ENCODE results near the gene CACNA1H. TPM values are rescaled to one million over a fixed set of nuclear protein-coding genes. Genes with fewer than 3 reads are reported as not detected.
A peak's percentile ranks its signal among the peaks of the same experiment; 100 is the strongest.

The CACNA1H gene
- total RNA-seq, 2 experiments from 2014 or later: 3.2 to 3.6 TPM

DNA sequence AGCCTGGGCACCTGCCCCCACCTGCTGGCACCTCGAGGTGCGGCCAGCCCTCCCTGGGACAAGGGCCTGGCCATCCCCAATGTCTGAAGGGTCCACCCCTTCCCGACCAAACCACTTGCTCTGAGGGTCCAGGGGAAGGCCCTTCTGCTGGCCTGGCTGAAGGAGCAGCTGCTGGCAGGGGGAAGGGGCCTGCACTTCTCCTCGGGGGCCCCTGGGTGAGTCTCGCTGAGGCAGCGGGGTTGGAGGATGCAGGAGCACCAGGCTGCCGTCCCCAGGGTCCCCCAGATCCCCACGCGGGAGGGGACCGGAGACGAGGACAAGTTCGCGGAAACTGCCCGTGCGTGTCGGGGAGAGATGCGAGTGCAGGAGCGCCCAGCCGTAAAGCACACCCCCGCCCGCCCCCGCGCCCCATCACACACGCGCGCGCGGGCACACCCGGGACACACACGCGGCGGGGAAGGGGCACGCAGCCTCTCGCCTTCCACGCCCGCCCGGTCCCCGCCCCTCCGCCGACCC lies 725 bp upstream of the CACNA1H start:
- ChIA-PET CTCF (no interaction called here), POLR2A (no interaction called here)
- Mint-ChIP-seq H3K4me1 (no peaks in the 10 kb centered on the region), H3K27ac (no peak overlapping the region), H3K36me3 (ENCODE audit: low read depth) (no peaks in the 10 kb centered on the region), H3K27me3 (peaks cover 15% of the 10 kb centered on the region), H3K4me3 (peak overlapping the region; percentile 19), H3K9me3 (no peaks in the 10 kb centered on the region)
- peak; percentile 16 for DNase-seq

DNA sequence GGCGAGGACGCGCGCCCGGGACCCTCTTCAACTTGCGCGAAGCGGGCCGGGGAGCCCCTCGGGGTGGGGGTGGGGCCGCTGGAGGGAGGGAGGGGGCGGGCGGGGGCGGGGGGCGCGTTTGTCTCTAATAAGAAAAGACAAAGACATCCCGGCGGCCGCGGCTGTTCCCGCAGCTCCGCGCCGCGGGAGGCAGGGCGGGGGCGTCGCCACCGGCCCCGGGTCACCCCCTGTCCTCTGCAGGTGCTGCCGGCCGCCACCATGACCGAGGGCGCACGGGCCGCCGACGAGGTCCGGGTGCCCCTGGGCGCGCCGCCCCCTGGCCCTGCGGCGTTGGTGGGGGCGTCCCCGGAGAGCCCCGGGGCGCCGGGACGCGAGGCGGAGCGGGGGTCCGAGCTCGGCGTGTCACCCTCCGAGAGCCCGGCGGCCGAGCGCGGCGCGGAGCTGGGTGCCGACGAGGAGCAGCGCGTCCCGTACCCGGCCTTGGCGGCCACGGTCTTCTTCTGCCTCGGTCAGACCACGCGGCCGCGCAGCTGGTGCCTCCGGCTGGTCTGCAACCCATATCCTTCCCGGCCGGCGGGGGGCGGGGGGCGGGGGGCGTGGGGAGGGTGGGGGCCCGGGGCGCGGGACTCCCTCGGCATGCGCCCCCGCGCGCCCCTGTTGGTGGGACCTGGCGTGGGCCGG lies 714 bp downstream of the CACNA1H start:
- Mint-ChIP-seq H3K36me3 (ENCODE audit: low read depth) (no peaks in the 10 kb centered on the region), H3K9me3 (no peaks in the 10 kb centered on the region), H3K4me1 (no peaks in the 10 kb centered on the region), H3K27ac (no peak overlapping the region), H3K4me3 (no peak overlapping the region), H3K27me3 (peaks cover 15% of the 10 kb centered on the region)
- ChIA-PET CTCF (no interaction called here), POLR2A (no interaction called here)
- no peak for DNase-seq

DNA sequence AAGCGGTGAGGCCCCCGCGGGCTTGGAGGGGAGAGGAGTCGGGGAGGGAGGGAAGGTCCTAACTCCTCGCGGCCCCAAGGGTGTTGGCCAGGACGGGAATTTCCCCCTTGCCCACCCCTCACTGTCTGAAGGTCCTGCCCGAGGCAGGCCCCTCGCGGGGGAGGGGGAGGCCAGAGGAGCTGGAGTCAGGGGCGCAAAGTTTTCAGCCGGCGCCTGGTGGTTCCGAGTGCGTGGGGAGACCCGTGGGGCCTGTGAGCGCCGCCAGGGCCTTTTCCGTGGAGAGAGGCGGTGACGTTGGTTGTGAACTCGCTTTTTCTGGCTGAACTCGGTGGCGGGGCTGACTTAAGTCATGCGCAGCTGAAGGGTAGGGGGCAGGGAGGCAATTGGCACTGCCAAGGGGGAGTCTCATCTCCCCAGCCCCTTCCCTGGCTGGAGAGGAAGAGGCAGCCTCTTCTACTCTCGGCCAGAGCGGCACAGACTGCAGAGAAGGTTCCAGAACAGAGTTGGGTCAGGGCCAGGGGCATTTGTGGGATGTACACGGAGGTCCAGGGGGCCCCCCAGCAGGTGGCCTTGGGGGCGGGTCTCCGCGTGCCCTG lies 1.5 kb downstream of the CACNA1H start:
- ChIA-PET CTCF (no interaction called here), POLR2A (no interaction called here)
- peaks cover 15% of the 10 kb centered on the region for H3K27me3 Mint-ChIP-seq
- no peak overlapping the region for H3K4me3 Mint-ChIP-seq
- no peaks in the 10 kb centered on the region for H3K36me3 Mint-ChIP-seq (ENCODE audit: low read depth)
- DNase-seq: no peak
- no peaks in the 10 kb centered on the region for H3K4me1 Mint-ChIP-seq
- no peak overlapping the region for H3K27ac Mint-ChIP-seq
- no peaks in the 10 kb centered on the region for H3K9me3 Mint-ChIP-seq

DNA sequence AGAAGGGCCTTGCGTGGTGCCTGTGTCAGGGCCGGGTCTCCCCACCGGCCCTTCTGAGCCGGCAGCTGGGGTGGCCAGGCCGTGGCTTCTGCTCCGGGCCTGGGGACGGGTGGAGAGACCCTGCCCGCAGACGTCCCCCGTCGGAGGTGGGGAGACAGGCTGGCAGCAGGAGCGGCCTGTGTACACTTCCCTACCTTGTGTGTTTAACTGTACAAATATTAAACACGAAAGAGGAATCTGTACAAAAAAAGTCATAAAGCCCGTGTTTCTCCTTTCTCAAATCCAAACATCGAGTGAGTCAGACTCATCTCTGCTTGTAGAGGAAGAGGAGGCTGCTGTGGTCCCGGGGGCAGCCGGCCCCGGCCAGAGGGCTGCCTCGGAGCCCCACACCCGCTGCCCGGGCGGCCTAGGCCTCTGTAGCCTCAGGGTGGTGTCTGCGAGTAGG lies 2.0 kb downstream of the CACNA1H start:
- Mint-ChIP-seq H3K27ac (no peak overlapping the region), H3K36me3 (ENCODE audit: low read depth) (no peaks in the 10 kb centered on the region), H3K9me3 (no peaks in the 10 kb centered on the region), H3K27me3 (peaks cover 15% of the 10 kb centered on the region), H3K4me1 (no peaks in the 10 kb centered on the region), H3K4me3 (no peak overlapping the region)
- ChIA-PET POLR2A (no interaction called here), CTCF (no interaction called here)
- no peak for DNase-seq

DNA sequence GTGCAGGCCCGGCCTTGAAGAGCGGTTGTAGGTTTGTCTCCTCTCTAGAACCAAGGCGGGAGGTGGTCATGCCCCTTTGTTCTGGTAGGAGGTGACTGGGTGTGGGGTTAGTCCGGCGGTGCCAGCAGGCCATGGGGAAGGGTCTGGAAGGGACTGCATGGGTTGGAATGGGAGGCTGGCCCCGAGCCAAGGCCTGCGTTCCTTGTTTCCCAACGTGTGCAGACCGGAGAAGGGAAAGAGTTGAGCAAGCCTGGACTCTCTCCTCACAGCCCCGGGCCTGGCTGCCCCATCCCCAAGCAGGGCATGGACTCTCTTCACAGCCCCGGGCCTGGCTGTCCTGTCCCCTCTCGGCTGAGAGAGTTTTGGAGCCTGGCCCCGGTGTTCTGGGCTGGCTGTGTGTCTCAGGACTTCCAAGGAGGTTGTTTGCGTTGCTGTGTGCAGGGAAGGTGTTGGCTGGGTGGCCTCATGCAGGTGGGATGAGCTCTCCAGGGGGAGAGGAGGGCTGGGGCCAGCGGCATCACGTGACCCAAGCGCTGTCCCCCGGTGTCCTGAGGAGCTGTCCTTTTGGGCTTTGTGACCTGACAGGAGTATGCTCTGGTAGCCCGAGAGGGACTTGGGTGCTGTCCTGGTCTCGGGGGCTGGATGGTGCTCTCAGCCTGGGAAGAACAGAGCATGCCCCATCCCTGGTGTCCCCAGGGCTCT lies 2.6 kb downstream of the CACNA1H start:
- Mint-ChIP-seq H3K9me3 (no peaks in the 10 kb centered on the region), H3K36me3 (ENCODE audit: low read depth) (no peaks in the 10 kb centered on the region), H3K27ac (no peak overlapping the region), H3K4me1 (no peaks in the 10 kb centered on the region), H3K27me3 (peaks cover 15% of the 10 kb centered on the region), H3K4me3 (no peak overlapping the region)
- ChIA-PET CTCF (no interaction called here), POLR2A (no interaction called here)
- no peak for DNase-seq

DNA sequence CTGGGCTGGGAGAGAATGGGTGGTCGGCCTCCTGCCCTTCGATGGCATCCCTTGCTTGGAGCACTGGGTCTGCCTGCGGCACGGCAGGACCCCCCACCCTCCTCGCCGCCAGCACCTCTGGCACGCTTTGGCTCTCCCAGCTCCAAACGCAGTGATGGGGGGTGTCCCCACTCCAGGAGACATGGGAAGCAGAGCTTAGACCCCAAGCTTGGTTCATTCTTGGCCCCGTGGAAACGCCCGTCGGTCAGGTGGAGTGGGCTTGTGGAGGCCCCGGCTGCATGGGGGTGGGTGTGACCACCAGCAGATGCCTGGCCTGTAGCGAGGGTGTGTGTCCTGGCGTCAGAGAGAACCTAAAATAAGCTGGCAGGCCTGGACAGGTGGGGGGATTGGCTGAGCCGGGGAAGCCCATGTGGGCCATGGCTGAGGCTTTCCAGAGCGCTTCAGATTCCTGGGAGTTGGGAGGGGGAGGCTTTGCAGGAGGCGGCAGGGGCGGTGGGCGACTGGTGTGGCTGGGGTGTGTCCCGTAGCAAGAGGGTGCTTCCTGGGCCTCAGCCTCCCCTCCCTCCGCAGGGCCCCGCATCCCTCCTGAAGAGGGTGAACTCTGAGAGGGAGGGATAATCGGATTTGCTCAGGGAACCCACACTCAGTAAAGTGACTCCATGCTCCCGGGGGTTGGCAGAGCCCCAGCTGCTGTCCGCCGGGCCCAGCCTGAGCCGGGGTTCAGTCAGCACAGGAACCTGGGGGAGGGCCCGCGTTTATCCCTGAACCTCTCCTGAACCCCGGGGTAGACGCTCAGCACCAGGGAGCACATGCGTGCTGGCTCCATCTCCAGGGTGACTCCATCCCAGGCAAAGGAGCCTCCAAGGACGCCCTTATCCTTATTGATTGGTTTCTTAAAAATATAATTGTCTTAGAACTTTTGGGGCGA lies 3.4 kb downstream of the CACNA1H start:
- Mint-ChIP-seq H3K27me3 (peaks cover 11% of the 10 kb centered on the region), H3K9me3 (no peaks in the 10 kb centered on the region), H3K4me1 (no peaks in the 10 kb centered on the region), H3K27ac (no peak overlapping the region), H3K36me3 (ENCODE audit: low read depth) (no peaks in the 10 kb centered on the region), H3K4me3 (no peak overlapping the region)
- no peak for DNase-seq
- ChIA-PET POLR2A (interaction anchor here (0.7 kb wide), 1 partner anchor 368 kb away, joined by 3 read pairs; the partner anchor contains the start of gene CHTF18), CTCF (no interaction called here)

DNA sequence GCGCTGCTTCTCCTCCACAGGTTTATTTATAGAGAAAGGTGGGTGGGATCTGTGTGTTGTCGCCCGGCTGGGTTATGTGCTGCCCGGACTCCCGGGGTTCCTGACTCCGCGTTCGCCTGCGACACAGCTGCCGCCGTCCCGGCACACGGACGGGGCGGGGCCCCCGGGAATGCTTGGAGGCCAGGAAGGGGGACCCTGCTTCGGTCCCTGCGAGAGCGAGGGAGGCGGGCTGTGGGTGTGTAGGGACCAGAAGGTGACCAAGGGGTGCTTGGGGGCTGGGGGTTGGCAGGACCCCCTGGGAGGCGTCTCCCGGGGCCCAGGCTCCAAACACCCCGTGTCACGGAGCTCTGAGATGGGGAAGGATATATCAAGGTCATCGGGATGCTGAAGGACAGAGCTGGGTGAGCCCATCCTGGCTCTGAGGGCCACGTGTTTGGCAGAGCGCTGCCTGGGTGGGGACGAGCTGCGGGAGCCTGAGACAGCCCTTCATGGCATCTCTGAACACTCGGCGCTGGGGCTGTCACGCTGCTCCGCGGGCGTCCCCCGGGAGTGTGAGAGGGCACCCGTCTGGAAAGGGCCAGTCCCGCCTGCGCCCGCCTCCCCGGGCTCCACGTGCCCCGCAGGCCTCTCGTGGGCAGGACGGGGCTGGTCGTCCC lies 4.2 kb downstream of the CACNA1H start:
- no peak overlapping the region for H3K27ac Mint-ChIP-seq
- H3K9me3 Mint-ChIP-seq: no peaks in the 10 kb centered on the region
- peaks cover 8% of the 10 kb centered on the region for H3K27me3 Mint-ChIP-seq
- H3K4me3 Mint-ChIP-seq: no peak overlapping the region
- DNase-seq: no peak
- no peaks in the 10 kb centered on the region for H3K4me1 Mint-ChIP-seq
- no peaks in the 10 kb centered on the region for H3K36me3 Mint-ChIP-seq (ENCODE audit: low read depth)
- ChIA-PET POLR2A (no interaction called here), CTCF (no interaction called here)

DNA sequence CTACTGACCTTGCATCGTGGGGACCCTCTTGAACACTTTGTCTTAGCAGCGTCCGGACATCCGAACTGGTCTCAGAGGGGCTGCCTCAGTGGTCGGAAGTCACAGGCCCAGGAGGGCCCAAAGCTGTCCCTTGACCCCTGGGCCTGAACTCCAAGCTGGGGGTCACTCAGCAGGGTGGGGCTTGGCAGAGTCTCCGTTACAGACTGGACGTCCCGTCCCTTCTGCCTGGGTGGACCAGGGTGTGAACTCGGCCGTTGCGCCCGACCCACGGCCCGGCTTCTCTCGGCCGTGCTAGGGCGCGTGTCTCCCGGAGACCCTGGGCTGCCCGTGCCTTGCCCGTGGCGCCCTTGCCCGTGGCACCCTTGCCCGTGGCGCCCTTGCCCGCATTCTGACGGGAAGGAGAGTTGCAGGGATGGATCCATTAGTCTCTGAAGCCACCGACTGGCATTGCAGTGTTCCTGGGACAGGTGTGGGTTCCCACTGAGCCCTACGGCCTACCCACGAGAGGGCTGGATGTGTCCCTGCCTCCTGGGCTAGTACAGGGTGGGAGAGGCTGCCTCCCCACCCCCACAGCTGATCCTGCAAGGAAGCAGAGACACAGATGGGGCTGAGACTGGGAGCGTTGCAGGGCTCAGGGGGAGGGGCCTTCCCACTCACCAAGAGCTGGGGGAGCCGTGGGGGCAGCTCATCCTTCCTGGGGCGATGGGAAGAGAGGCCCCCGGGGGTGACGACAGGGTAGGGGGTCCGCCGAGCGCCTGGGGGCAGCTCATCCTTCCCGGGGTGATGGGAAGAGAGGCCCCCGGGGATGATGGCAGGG lies 4.9 kb downstream of the CACNA1H start:
- Mint-ChIP-seq H3K27me3 (peaks cover 8% of the 10 kb centered on the region), H3K27ac (no peak overlapping the region), H3K9me3 (no peaks in the 10 kb centered on the region), H3K4me3 (no peak overlapping the region), H3K4me1 (no peaks in the 10 kb centered on the region), H3K36me3 (ENCODE audit: low read depth) (no peaks in the 10 kb centered on the region)
- DNase-seq: no peak
- CTCF ChIA-PET: interaction anchor here (0.6 to 0.7 kb wide), 2 partner anchors 8 to 235 kb away, joined by 3 to 5 read pairs; no protein-coding TSS in a partner anchor
- POLR2A ChIA-PET: no interaction called here

DNA sequence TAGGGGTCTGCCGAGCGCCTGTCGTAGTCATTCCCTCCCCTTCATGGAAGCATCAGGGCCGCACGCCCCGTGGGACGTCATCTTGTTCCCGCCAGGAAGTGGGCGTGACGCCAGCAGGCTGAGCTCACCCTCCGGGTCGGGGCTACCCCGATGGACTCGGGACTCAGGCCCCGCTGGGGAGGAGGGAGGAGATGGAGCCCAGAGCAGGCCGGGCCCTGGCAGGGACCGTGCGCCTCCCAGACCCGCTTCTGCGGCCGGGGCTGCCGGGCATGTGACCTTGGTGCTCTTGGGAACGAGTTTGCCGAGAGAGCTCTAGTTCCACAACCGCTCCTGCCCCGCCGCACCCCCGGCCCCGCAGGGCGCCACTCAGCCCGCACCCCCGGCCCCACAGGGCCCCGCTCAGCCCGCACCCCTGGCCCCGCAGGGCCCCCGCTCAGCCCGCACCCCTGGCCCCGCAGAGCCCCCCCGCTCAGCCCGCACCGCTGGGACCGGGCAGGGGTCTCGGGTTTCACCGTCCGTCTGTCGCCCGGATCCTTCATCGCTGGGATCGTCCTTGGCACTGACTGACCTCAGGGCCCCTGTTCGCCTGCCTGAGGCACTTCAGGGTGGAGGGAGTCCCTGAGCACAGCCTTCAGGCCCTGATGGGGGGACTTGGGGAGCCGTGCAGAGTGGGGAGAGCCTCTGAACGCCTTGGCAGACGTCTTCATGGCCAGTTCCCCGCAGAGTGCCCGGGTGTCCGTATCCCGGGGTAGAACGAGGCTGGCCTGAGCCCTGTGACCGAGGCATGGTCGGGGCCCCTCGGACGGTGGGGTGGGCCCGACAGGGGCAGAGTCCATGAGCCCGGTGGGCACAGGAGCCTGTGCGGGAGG lies 5.8 kb downstream of the CACNA1H start:
- no peak for DNase-seq
- Mint-ChIP-seq H3K4me3 (no peak overlapping the region), H3K9me3 (no peaks in the 10 kb centered on the region), H3K4me1 (no peaks in the 10 kb centered on the region), H3K27me3 (peaks cover 8% of the 10 kb centered on the region), H3K27ac (no peak overlapping the region), H3K36me3 (ENCODE audit: low read depth) (no peaks in the 10 kb centered on the region)
- ChIA-PET POLR2A (no interaction called here), CTCF (interaction anchor here (0.6 to 0.7 kb wide), 2 partner anchors 9 to 234 kb away, joined by 3 to 5 read pairs; no protein-coding TSS in a partner anchor)

DNA sequence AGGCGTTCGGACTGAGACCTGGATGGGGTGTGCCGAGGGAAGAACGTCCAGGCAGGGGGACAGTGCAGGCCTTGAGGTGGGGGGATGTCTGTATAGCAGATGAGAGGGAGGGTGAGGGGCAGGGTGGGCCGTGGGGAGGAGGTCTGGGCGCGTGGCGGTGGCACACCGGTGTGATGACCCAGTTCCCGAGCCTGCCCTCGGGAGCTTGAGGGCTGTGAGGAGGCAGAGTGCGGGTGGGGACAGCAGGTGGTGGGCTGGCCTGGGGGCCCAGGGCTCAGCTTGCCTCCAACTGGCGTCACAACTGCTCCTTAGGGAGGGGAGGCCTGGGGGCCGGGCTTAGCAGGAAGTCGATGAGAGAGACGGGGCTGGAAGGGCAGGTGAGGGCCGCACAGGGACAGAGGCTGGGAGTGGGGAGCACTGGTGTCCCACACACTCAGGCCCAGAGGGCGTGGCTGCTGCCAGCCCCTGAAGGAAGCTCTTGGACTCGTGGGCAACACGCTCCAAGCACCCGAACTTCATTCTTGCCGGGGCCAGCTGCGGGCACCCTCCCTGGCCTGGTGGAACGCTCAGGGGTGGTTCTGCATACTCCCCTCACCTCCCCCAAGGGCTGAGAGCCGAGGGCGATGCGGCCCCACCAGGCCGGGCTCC lies 6.5 kb downstream of the CACNA1H start:
- CTCF ChIA-PET: no interaction called here
- no peaks in the 10 kb centered on the region for H3K36me3 Mint-ChIP-seq (ENCODE audit: low read depth)
- H3K4me1 Mint-ChIP-seq: no peaks in the 10 kb centered on the region
- H3K9me3 Mint-ChIP-seq: no peaks in the 10 kb centered on the region
- DNase-seq: no peak
- no peak overlapping the region for H3K4me3 Mint-ChIP-seq
- peaks cover 7% of the 10 kb centered on the region for H3K27me3 Mint-ChIP-seq
- POLR2A ChIA-PET: no interaction called here
- H3K27ac Mint-ChIP-seq: no peak overlapping the region
